Upper lobe of left lung (tissue), 4 donors: ENCODE data around the gene MPO.

Experiments
- CTCF ChIP-seq, 6 experiments: fragments of 450-650 bp in 4 of 6; fragments of 200-600 bp in 2 of 6; sonication (generic) in 2 of 6; IDR thresholded peaks; one replicate each; pipeline ENCODE4 v1.5.1; 2016 to 2019; ENCODE audit warnings: antibody characterized with exemption in 6 of 6
- EP300 ChIP-seq, 4 donors: sonication (generic); formaldehyde crosslinking; IDR thresholded peaks; one replicate each; pipeline ENCODE4 v1.5.1; 2017; ENCODE audit warnings: antibody characterized with exemption in 4 of 4, control low read depth in 2 of 4
- POLR2A ChIP-seq, 4 donors: fragments of 450-650 bp; IDR thresholded peaks; one replicate each; pipeline ENCODE4 v1.5.1; 2016 to 2017; ENCODE audit warnings: antibody characterized with exemption in 4 of 4, mild to moderate bottlenecking in 2 of 4
- POLR2AphosphoS5 ChIP-seq, 2 donors: sonication (generic); formaldehyde crosslinking; IDR thresholded peaks; one replicate each; pipeline ENCODE4 v1.5.1; 2017; ENCODE audit warnings: antibody characterized with exemption in 2 of 2

GRCh38 chr17:58278661-58279015, 2.1 kb downstream of the MPO start:
- TF ChIP-seq CTCF (IDR thresholded peaks at IDR 0.05) (no peak), POLR2A (IDR thresholded peaks at IDR 0.05) (no peak), EP300 (IDR thresholded peaks at IDR 0.05) (no peak), POLR2AphosphoS5 (IDR thresholded peaks at IDR 0.05) (peak in 1 of 2 donors; percentile 41)
